K562 (cell line): Measurements from ENCODE around the gene RAD1. TPM values are rescaled to one million over a fixed set of nuclear protein-coding genes. Genes with fewer than 3 reads are reported as not detected.

Experiments used
- CBX2 ChIP-seq: fragments of 200-600 bp; sonication (generic); IDR thresholded peaks from one replicate; pipeline ENCODE4 v1.6.1; 2012; ENCODE audit warnings: mild to moderate bottlenecking, low read length, inconsistent platforms; ENCODE audit not compliant: insufficient read depth, poor library complexity, severe bottlenecking
- DPF2 ChIP-seq: fragments of 450-650 bp; IDR thresholded peaks from 2 replicates; pipeline ENCODE4 v1.6.1; 2016
- HOXB6 ChIP-seq: fragments of 250-450 bp; sonication (Bioruptor Pico); IDR thresholded peaks from 2 replicates; pipeline ENCODE4 v1.5.1; 2022; ENCODE audit warnings: mild to moderate bottlenecking, borderline replicate concordance
- MAFF ChIP-seq: IDR thresholded peaks from 2 replicates; pipeline ENCODE4 v1.6.1; 2012; ENCODE audit warnings: low read length, improper control_type of control experiment
- NFATC3 ChIP-seq: fragments of 450-650 bp; IDR thresholded peaks from 2 replicates; pipeline ENCODE4 v1.6.1; 2017; ENCODE audit warnings: mild to moderate bottlenecking
- PHF20 ChIP-seq: fragments of 450-650 bp; IDR thresholded peaks from 2 replicates; pipeline ENCODE4 v1.6.1; 2018; ENCODE audit not compliant: partially characterized antibody
- RAD51 ChIP-seq: fragments of 450-650 bp; IDR thresholded peaks from 2 replicates; pipeline ENCODE4 v1.7.1; 2016; ENCODE audit warnings: low read depth, mild to moderate bottlenecking, borderline replicate concordance
- RBM39 ChIP-seq: fragments of 200-400 bp; formaldehyde crosslinking; optimal IDR thresholded peaks from 2 replicates; pipeline ENCODE3; 2018; ENCODE audit warnings: low read depth, low read length
- SAFB ChIP-seq: fragments of 200-400 bp; formaldehyde crosslinking; IDR thresholded peaks from 2 replicates; pipeline ENCODE4 v1.6.1; 2017; ENCODE audit warnings: low read depth, low read length, borderline replicate concordance
- SMARCA4 ChIP-seq: fragments of 450-650 bp; IDR thresholded peaks from 2 replicates; pipeline ENCODE4 v1.6.1; 2016
- SNRNP70 ChIP-seq: fragments of 200-400 bp; formaldehyde crosslinking; optimal IDR thresholded peaks from 2 replicates; pipeline ENCODE3; 2017; ENCODE audit warnings: low read depth, low read length
- SP1 ChIP-seq: sonication (generic); formaldehyde crosslinking; IDR thresholded peaks from 2 replicates; pipeline ENCODE4 v1.8.1; 2022; ENCODE audit warnings: mild to moderate bottlenecking, missing genetic modification reagents
- STAT5B ChIP-seq: fragments of 250-450 bp; sonication (Bioruptor Pico); IDR thresholded peaks from 2 replicates; pipeline ENCODE4 v1.8.0; 2021; ENCODE audit warnings: mild to moderate bottlenecking, inconsistent platforms
- ZKSCAN1 ChIP-seq: fragments of 150-350 bp; IDR thresholded peaks from 2 replicates; pipeline ENCODE4 v1.6.1; 2016; ENCODE audit warnings: low read depth, low read length
- ZNF121 ChIP-seq: sonication (generic); formaldehyde crosslinking; conservative IDR thresholded peaks from 2 replicates; pipeline ENCODE4 v1.8.0; 2022; ENCODE audit warnings: missing genetic modification reagents
- ZNF354B ChIP-seq: fragments of 250-450 bp; sonication (Bioruptor Pico); IDR thresholded peaks from 2 replicates; pipeline ENCODE4 v1.4.0; 2020
- ZNF445 ChIP-seq: fragments of 250-450 bp; sonication (Bioruptor Pico); IDR thresholded peaks from 2 replicates; pipeline ENCODE4 v1.4.0; 2020; ENCODE audit warnings: low read depth, mild to moderate bottlenecking, moderate library complexity
- ZNF77 ChIP-seq: fragments of 250-450 bp; sonication (Bioruptor Pico); IDR thresholded peaks from 2 replicates; pipeline ENCODE4 v1.5.0; 2020
- polyA plus RNA-seq, 8 experiments: library from polyadenylated mRNA; depleted of rRNA in 4 of 8; stranded (reverse) in 5 of 8; unstranded in 3 of 8; fragments of >200 nt; fragmentation: Nextera tagmentation in 2 of 8; fragmentation: Illumina TruSeq in 1 of 8; extraction: Ambion mirVana in 2 of 8; extraction: Trizol in 1 of 8; gene quantifications; 2 replicates each; pipeline versions ENCODE4 v1.2.1 to v1.2.3, GENCODE V29; 2011 to 2014; ENCODE audit warnings: inconsistent platforms in 1 of 8, missing spikeins in 1 of 8
- total RNA-seq, 7 experiments: library from RNA; depleted of rRNA in 6 of 7; stranded (reverse); fragments of >200 nt in 6 of 7; fragmentation: Illumina TruSeq in 2 of 7; extraction: Trizol in 2 of 7; gene quantifications; 2 replicates each; pipeline versions ENCODE4 v1.2.1 to v1.2.3, GENCODE V29; 2011 to 2021; ENCODE audit warnings: low replicate concordance in 1 of 7
- TF ChIP-seq, protein P1 (sequence below): fragments of 150-350 bp; conservative IDR thresholded peaks from 2 replicates; pipeline ENCODE4 v1.6.1; 2014; ENCODE audit warnings: low read length
- TF ChIP-seq, protein P2 (sequence below), 2 experiments: IDR thresholded peaks; 2 replicates each; pipeline ENCODE4 v1.6.1; 2011; ENCODE audit warnings: borderline replicate concordance in 1 of 2, control low read depth in 1 of 2, low read depth in 1 of 2, low read length in 1 of 2, mild to moderate bottlenecking in 1 of 2, mixed read lengths in 1 of 2, moderate library complexity in 1 of 2; ENCODE audit not compliant: insufficient read depth in 1 of 2, insufficient read length in 1 of 2, poor library complexity in 1 of 2, severe bottlenecking in 1 of 2; ENCODE audit errors: extremely low read depth in 1 of 2
- TF ChIP-seq, protein P3 (sequence below): fragments of 450-650 bp; IDR thresholded peaks from 2 replicates; pipeline ENCODE4 v1.6.1; 2014; ENCODE audit warnings: low read depth, mild to moderate bottlenecking, moderate library complexity, borderline replicate concordance
- TF ChIP-seq, protein P4 (sequence below): IDR thresholded peaks from 2 replicates; pipeline ENCODE4 v1.6.1; 2011; ENCODE audit warnings: borderline replicate concordance, low read depth, mild to moderate bottlenecking, moderate library complexity, low read length; ENCODE audit not compliant: insufficient read depth, poor library complexity, severe bottlenecking

RAD1 gene
- total and polyA plus RNA-seq, 9 of the 15 experiments (the other 6 are each of a cell fraction or from before 2014, with no cell fraction given): 44.5 to 148 (median 60.8) TPM

DNA sequence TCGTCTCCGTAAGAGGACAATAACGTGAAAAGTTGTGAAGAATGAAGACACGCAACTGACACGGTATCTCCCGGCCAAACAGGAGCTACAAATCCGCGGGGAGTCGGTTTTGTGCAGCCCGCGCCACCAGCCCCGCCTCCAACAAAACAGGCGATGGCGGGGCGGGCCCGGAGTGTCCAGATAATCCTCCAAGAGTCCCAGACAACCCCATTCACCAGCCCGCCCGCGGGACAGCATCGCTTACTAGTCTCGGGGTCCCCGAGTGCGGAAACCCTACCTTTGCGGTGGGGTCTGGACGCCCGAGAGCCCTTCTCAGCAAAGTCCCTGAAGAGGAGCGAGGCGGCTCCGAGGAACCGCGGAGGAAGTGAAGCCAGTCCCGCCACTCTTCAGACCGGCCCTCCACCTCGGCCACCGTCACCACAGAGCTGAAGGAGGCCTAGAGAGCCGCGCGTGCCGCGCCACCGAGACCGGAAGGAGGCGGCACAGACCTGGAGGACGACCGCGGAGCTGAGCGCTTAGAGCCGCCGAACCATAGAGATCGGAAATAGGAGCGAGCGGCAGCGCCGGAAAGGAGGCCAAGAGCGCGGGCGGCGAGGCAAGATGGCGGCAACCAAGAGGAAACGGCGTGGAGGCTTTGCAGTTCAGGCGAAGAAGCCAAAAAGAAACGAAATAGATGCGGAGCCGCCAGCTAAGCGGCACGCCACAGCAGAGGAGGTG is at the start of gene RAD1, which contains the start of gene BRIX1 (continued):
- TF ChIP-seq, protein P1, sequence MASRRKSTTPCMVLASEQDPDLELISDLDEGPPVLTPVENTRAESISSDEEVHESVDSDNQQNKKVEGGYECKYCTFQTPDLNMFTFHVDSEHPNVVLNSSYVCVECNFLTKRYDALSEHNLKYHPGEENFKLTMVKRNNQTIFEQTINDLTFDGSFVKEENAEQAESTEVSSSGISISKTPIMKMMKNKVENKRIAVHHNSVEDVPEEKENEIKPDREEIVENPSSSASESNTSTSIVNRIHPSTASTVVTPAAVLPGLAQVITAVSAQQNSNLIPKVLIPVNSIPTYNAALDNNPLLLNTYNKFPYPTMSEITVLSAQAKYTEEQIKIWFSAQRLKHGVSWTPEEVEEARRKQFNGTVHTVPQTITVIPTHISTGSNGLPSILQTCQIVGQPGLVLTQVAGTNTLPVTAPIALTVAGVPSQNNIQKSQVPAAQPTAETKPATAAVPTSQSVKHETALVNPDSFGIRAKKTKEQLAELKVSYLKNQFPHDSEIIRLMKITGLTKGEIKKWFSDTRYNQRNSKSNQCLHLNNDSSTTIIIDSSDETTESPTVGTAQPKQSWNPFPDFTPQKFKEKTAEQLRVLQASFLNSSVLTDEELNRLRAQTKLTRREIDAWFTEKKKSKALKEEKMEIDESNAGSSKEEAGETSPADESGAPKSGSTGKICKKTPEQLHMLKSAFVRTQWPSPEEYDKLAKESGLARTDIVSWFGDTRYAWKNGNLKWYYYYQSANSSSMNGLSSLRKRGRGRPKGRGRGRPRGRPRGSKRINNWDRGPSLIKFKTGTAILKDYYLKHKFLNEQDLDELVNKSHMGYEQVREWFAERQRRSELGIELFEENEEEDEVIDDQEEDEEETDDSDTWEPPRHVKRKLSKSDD: no peak
- no peak for TF ChIP-seq DPF2
- no peak for TF ChIP-seq NFATC3
- TF ChIP-seq HOXB6 (CRISPR knock-in tag): no peak
- TF ChIP-seq SAFB: no peak
- TF ChIP-seq ZNF77 (CRISPR knock-in tag): no peak
- peak; percentile 57 for TF ChIP-seq RBM39
- TF ChIP-seq ZNF445 (CRISPR knock-in tag): no peak
- TF ChIP-seq, protein P2, sequence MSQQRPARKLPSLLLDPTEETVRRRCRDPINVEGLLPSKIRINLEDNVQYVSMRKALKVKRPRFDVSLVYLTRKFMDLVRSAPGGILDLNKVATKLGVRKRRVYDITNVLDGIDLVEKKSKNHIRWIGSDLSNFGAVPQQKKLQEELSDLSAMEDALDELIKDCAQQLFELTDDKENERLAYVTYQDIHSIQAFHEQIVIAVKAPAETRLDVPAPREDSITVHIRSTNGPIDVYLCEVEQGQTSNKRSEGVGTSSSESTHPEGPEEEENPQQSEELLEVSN (IDR thresholded peaks at IDR 0.05; ENCODE audit: borderline replicate concordance in 1 of 2, extremely low read depth in 1 of 2, insufficient read depth in 1 of 2, insufficient read length in 1 of 2, low read depth in 1 of 2, low read length in 1 of 2, poor library complexity in 1 of 2, severe bottlenecking in 1 of 2): peak; percentile 61 to 62
- TF ChIP-seq SP1 (CRISPR knock-in tag): peak; percentile 87
- TF ChIP-seq STAT5B (CRISPR knock-in tag): no peak
- TF ChIP-seq MAFF: no peak
- TF ChIP-seq SMARCA4: no peak
- TF ChIP-seq ZNF121: no peak
- TF ChIP-seq, protein P3, sequence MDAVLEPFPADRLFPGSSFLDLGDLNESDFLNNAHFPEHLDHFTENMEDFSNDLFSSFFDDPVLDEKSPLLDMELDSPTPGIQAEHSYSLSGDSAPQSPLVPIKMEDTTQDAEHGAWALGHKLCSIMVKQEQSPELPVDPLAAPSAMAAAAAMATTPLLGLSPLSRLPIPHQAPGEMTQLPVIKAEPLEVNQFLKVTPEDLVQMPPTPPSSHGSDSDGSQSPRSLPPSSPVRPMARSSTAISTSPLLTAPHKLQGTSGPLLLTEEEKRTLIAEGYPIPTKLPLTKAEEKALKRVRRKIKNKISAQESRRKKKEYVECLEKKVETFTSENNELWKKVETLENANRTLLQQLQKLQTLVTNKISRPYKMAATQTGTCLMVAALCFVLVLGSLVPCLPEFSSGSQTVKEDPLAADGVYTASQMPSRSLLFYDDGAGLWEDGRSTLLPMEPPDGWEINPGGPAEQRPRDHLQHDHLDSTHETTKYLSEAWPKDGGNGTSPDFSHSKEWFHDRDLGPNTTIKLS: peak; percentile 96
- TF ChIP-seq ZKSCAN1: no peak; the same call in 1 of the 2 replicates
- TF ChIP-seq RAD51: peak; percentile 16; the same call in 1 of the 2 replicates
- TF ChIP-seq, protein P4, sequence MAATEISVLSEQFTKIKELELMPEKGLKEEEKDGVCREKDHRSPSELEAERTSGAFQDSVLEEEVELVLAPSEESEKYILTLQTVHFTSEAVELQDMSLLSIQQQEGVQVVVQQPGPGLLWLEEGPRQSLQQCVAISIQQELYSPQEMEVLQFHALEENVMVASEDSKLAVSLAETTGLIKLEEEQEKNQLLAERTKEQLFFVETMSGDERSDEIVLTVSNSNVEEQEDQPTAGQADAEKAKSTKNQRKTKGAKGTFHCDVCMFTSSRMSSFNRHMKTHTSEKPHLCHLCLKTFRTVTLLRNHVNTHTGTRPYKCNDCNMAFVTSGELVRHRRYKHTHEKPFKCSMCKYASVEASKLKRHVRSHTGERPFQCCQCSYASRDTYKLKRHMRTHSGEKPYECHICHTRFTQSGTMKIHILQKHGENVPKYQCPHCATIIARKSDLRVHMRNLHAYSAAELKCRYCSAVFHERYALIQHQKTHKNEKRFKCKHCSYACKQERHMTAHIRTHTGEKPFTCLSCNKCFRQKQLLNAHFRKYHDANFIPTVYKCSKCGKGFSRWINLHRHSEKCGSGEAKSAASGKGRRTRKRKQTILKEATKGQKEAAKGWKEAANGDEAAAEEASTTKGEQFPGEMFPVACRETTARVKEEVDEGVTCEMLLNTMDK: no peak
- no peak for TF ChIP-seq SNRNP70
- TF ChIP-seq CBX2: no peak
- TF ChIP-seq PHF20: peak; percentile 90
- TF ChIP-seq ZNF354B (CRISPR knock-in tag): no peak
